SK-N-SH treated with all-trans-retinoic acid at 6 μM for 48 hours (cell line): ENCODE results near the gene RASSF10.

ENCODE experiments used
- ATAC-seq: fragments of 200-7000 bp; cut with Tn5 transposase; 3 replicates; pipeline ENCODE4 v1.9.1; 2020; ENCODE audit warnings: mild to moderate bottlenecking, moderate library complexity
- ARNTL ChIP-seq: fragments of 450-650 bp; formaldehyde crosslinking; IDR thresholded peaks from 2 replicates; pipeline ENCODE4 v1.5.0; 2020; ENCODE audit warnings: low read depth, mild to moderate bottlenecking, moderate library complexity, borderline replicate concordance
- BACH2 ChIP-seq: fragments of 250-450 bp; sonication (Bioruptor Pico); IDR thresholded peaks from 2 replicates; pipeline ENCODE4 v1.9.0; 2021; ENCODE audit warnings: mild to moderate bottlenecking, borderline replicate concordance
- CSDC2 ChIP-seq: fragments of 250-450 bp; sonication (Bioruptor Pico); IDR thresholded peaks from 2 replicates; pipeline ENCODE4 v1.5.0; 2020; ENCODE audit warnings: mild to moderate bottlenecking, moderate library complexity
- CSRNP3 ChIP-seq: fragments of 250-450 bp; sonication (Bioruptor Pico); IDR thresholded peaks from 2 replicates; pipeline ENCODE4 v1.5.1; 2021; ENCODE audit warnings: mild to moderate bottlenecking, moderate library complexity
- ESRRG ChIP-seq: fragments of 250-450 bp; sonication (Bioruptor Pico); IDR thresholded peaks from 2 replicates; pipeline ENCODE4 v1.6.1; 2021; ENCODE audit warnings: mild to moderate bottlenecking
- POU6F1 ChIP-seq: fragments of 250-450 bp; sonication (Bioruptor Pico); IDR thresholded peaks from 2 replicates; pipeline ENCODE4 v1.8.0; 2021; ENCODE audit warnings: low read depth, mild to moderate bottlenecking, moderate library complexity, borderline replicate concordance
- RARB ChIP-seq: fragments of 250-450 bp; sonication (Bioruptor Pico); IDR thresholded peaks from 2 replicates; pipeline ENCODE4 v1.8.0; 2021; ENCODE audit warnings: mild to moderate bottlenecking, moderate library complexity
- SNAI2 ChIP-seq: fragments of 250-450 bp; sonication (Bioruptor Pico); IDR thresholded peaks from 2 replicates; pipeline ENCODE4 v1.5.0; 2020; ENCODE audit warnings: mild to moderate bottlenecking, moderate library complexity
- TCF4 ChIP-seq: fragments of 250-450 bp; sonication (Bioruptor Pico); IDR thresholded peaks from 2 replicates; pipeline ENCODE4 v1.8.0; 2021; ENCODE audit warnings: mild to moderate bottlenecking, moderate library complexity, borderline replicate concordance
- TOX ChIP-seq: fragments of 250-450 bp; sonication (Bioruptor Pico); IDR thresholded peaks from 2 replicates; pipeline ENCODE4 v1.8.0; 2021; ENCODE audit warnings: mild to moderate bottlenecking, moderate library complexity, borderline replicate concordance
- TSHZ2 ChIP-seq: fragments of 250-450 bp; sonication (Bioruptor Pico); IDR thresholded peaks from 2 replicates; pipeline ENCODE4 v1.5.0; 2020; ENCODE audit warnings: mild to moderate bottlenecking, moderate library complexity
- ZC3H10 ChIP-seq: fragments of 250-450 bp; sonication (Bioruptor Pico); IDR thresholded peaks from 2 replicates; pipeline ENCODE4 v1.5.1; 2021; ENCODE audit warnings: mild to moderate bottlenecking, moderate library complexity
- ZFP3 ChIP-seq: fragments of 250-450 bp; sonication (Bioruptor Pico); IDR thresholded peaks from 2 replicates; pipeline ENCODE4 v1.5.0; 2020; ENCODE audit warnings: mild to moderate bottlenecking, moderate library complexity
- ZNF565 ChIP-seq: fragments of 450-650 bp; formaldehyde crosslinking; conservative IDR thresholded peaks from 2 replicates; pipeline ENCODE4 v1.5.0; 2020; ENCODE audit warnings: low read depth, mild to moderate bottlenecking, moderate library complexity
- ZNF70 ChIP-seq: fragments of 450-650 bp; formaldehyde crosslinking; IDR thresholded peaks from 2 replicates; pipeline ENCODE4 v1.5.0; 2020; ENCODE audit warnings: mild to moderate bottlenecking, moderate library complexity
- ZNF8 ChIP-seq: fragments of 450-650 bp; formaldehyde crosslinking; IDR thresholded peaks from 2 replicates; pipeline ENCODE4 v1.5.0; 2020; ENCODE audit warnings: mild to moderate bottlenecking, moderate library complexity

RASSF10 gene

GRCh38 chr11:12979928-12980689 lies 29.0 kb upstream of the RASSF10 start:
- ATAC-seq, result peak; percentile 28
- no peak for TF ChIP-seq TCF4
- TF ChIP-seq TSHZ2 (CRISPR knock-in tag), result no peak
- no peak for TF ChIP-seq RARB (CRISPR knock-in tag)
- TF ChIP-seq ZNF565 (CRISPR knock-in tag), result no peak
- TF ChIP-seq CSDC2, result no peak
- no peak for TF ChIP-seq ZNF8
- no peak for TF ChIP-seq TOX (CRISPR knock-in tag)
- TF ChIP-seq ZNF70 (CRISPR knock-in tag), result no peak
- no peak for TF ChIP-seq SNAI2
- no peak for TF ChIP-seq BACH2 (CRISPR knock-in tag)
- TF ChIP-seq ZC3H10 (CRISPR knock-in tag), result no peak
- TF ChIP-seq POU6F1 (CRISPR knock-in tag), result no peak

- ATAC-seq, result no peak
- TF ChIP-seq TOX (CRISPR knock-in tag), result no peak
- TF ChIP-seq ARNTL, result no peak
- TF ChIP-seq CSDC2, result no peak
- TF ChIP-seq POU6F1 (CRISPR knock-in tag), result no peak
- TF ChIP-seq ZFP3 (CRISPR knock-in tag), result no peak
- no peak for TF ChIP-seq ZC3H10 (CRISPR knock-in tag)
Measured at GRCh38 chr11:12981676-12982522, 27.2 kb upstream of the RASSF10 start.

- TF ChIP-seq ARNTL, result no peak
Measured at GRCh38 chr11:12983336-12983735, 25.8 kb upstream of the RASSF10 start.

GRCh38 chr11:12986194-12986898 lies 22.8 kb upstream of the RASSF10 start:
- no peak for ATAC-seq
- TF ChIP-seq CSRNP3 (CRISPR knock-in tag) (no peak), ESRRG (CRISPR knock-in tag) (no peak), TCF4 (no peak), SNAI2 (no peak), ARNTL (no peak)

More at GRCh38 chr11:12983336-12983735, 25.8 kb upstream of the RASSF10 start:
- no peak for ATAC-seq
